AG09309 (cell line): ENCODE results near the gene ADAM19.

Experiments used
- DNase-seq: peaks from one replicate; pipeline ENCODE4 v3.0.0-alpha.2; 2010; ENCODE audit warnings: low read depth
- H3K4me3 ChIP-seq: 2 replicates; pipeline ENCODE4 v1.5.1; 2011; ENCODE audit warnings: mild to moderate bottlenecking, low read depth, low read length, moderate library complexity; ENCODE audit not compliant: control insufficient read depth
- CTCF ChIP-seq: IDR thresholded peaks from 2 replicates; pipeline ENCODE4 v1.5.1; 2011; ENCODE audit warnings: mild to moderate bottlenecking, low read depth, low read length, inconsistent platforms; ENCODE audit not compliant: insufficient read depth, control insufficient read depth; ENCODE audit errors: missing control alignments

ADAM19 gene

GRCh38 chr5:157603333-157604190 lies 28.0 kb upstream of the ADAM19 start:
- TF ChIP-seq CTCF: no peak
- no peak overlapping the region for H3K4me3 ChIP-seq
- DNase-seq: peak; percentile 81

- DNase-seq: no peak
- no peak for TF ChIP-seq CTCF
- no peak overlapping the region for H3K4me3 ChIP-seq
Observed at GRCh38 chr5:157602505-157602904, 26.9 kb upstream of the ADAM19 start.

GRCh38 chr5:157600252-157600651 lies 24.7 kb upstream of the ADAM19 start:
- TF ChIP-seq CTCF: no peak
- no peak overlapping the region for H3K4me3 ChIP-seq
- no peak for DNase-seq

GRCh38 chr5:157599565-157599964 lies 24.0 kb upstream of the ADAM19 start:
- DNase-seq: no peak
- H3K4me3 ChIP-seq: no peak overlapping the region
- TF ChIP-seq CTCF: no peak

- H3K4me3 ChIP-seq: no peak overlapping the region
- DNase-seq: no peak
- no peak for TF ChIP-seq CTCF
Observed at GRCh38 chr5:157598350-157598936, 22.9 kb upstream of the ADAM19 start.

- TF ChIP-seq CTCF: no peak
Observed at GRCh38 chr5:157597277-157597676, 21.7 kb upstream of the ADAM19 start.

More at GRCh38 chr5:157597277-157597676, 21.7 kb upstream of the ADAM19 start:
- DNase-seq: no peak
- no peak overlapping the region for H3K4me3 ChIP-seq
